Epithelial cell of esophagus (primary cell): ENCODE data around the gene H1-8.

Source experiments
- DNase-seq: peaks from one replicate; pipeline ENCODE4 v3.0.0; 2010; ENCODE audit warnings: low read depth
- H3K4me3 ChIP-seq: 2 replicates; pipeline ENCODE4 v1.5.1; 2011; ENCODE audit warnings: mild to moderate bottlenecking, low read length, control low read depth
- TF ChIP-seq, protein P1 (sequence below): IDR thresholded peaks from 2 replicates; pipeline ENCODE4 v1.5.1; 2011; ENCODE audit warnings: low read depth, mild to moderate bottlenecking, low read length, control low read depth, inconsistent platforms; ENCODE audit not compliant: insufficient read depth; ENCODE audit errors: missing control alignments

The H1-8 gene

DNA sequence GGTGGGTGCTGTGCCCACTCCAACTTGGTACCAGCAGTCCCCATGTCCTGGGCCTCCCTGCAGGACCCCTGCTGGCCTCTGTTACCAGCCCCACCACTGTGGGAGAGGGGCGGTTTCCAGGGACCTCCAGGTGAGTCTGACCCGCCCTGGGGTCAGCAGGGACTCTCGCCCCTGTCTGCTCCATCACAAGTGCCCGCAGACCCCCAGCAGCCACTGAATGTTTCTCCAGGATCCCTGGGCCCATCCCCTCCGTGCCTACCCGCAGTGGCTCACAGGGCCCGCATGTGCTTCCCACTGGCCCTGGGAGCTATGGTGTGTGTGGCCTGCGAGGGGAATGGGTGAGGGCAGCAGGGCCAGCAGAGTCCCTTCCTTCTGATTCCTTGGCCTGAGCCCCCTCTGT, 24.4 kb upstream of the H1-8 start:
- no peak for DNase-seq
- TF ChIP-seq, protein P1, sequence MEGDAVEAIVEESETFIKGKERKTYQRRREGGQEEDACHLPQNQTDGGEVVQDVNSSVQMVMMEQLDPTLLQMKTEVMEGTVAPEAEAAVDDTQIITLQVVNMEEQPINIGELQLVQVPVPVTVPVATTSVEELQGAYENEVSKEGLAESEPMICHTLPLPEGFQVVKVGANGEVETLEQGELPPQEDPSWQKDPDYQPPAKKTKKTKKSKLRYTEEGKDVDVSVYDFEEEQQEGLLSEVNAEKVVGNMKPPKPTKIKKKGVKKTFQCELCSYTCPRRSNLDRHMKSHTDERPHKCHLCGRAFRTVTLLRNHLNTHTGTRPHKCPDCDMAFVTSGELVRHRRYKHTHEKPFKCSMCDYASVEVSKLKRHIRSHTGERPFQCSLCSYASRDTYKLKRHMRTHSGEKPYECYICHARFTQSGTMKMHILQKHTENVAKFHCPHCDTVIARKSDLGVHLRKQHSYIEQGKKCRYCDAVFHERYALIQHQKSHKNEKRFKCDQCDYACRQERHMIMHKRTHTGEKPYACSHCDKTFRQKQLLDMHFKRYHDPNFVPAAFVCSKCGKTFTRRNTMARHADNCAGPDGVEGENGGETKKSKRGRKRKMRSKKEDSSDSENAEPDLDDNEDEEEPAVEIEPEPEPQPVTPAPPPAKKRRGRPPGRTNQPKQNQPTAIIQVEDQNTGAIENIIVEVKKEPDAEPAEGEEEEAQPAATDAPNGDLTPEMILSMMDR: no peak
- no peak overlapping the region for H3K4me3 ChIP-seq

DNA sequence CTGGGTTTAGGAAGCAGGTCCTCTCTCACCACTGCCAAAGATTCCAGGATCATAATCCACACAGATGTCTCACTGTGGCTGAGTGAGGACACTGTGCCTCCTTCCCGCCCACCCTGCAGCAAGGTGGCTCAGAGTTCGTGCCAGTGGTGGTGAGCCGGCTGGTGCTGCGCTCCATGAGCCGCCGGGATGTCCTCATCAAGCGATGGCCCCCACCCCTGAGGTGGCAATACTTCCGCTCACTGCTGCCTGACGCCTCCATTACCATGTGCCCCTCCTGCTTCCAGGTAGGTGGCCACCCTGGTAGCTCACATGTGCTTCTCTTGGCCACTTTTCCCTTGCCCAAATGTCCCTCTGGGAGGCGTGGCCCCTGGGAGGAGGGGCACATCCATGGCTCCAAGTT, 23.5 kb upstream of the H1-8 start:
- H3K4me3 ChIP-seq: no peak overlapping the region
- TF ChIP-seq, protein P1: no peak
- no peak for DNase-seq

DNA sequence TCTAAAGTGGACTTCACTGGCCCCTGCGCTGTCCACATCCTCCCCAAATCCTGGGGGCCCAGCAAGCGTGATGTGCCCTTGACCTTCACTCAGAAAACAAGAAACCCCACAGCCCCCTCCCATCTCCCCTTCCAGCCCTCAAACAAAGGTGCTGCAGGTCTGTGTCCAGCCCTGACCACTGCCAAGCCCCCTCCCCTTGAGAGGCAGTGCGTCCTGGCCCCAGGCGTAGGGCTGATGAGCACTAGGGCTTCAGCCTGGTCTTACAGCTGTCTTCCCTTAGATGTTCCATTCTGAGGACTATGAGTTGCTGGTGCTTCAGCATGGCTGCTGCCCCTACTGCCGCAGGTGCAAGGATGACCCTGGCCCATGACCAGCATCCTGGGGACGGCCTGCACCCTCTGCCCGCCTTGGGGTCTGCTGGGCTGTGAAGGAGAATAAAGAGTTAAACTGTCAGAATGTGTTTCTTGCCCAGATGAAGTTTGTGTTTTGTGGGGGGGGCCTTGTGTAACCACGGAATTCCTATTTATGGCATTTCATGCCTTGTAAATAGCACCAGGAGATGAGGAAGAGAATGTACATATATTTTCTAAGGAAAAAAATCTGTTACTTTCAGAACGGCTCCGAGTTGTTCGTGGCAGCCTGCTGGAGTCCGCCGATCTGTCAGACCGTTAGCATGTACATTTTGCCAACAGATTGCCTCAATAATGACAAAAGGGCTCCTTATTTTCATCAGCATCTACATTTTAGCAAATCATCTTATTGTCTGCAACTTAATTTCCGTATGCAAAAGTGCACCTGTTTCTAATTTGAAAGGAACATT, 22.9 kb upstream of the H1-8 start:
- no peak for DNase-seq
- no peak overlapping the region for H3K4me3 ChIP-seq
- TF ChIP-seq, protein P1: no peak

DNA sequence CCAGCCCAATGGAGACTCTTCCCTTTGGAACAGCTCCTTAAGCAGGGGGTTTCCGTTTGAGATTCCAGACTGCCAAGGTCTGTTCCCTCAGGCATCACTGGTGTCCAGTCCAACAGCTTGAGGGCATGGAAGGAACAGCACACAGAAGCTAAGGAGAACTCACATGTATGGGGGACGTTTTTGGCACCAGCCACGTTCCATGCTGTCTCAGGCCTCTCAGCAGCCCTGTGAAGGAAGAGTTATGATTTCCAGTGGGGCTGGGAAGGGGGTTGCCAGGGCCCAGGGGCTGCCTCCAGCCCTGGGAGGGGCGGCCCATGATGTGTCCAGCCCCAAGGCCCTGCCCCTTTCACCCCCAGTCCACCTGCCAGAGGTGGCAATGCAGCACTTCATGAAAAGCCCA, 22.0 kb upstream of the H1-8 start:
- no peak for DNase-seq
- H3K4me3 ChIP-seq: no peak overlapping the region
- TF ChIP-seq, protein P1: no peak

DNA sequence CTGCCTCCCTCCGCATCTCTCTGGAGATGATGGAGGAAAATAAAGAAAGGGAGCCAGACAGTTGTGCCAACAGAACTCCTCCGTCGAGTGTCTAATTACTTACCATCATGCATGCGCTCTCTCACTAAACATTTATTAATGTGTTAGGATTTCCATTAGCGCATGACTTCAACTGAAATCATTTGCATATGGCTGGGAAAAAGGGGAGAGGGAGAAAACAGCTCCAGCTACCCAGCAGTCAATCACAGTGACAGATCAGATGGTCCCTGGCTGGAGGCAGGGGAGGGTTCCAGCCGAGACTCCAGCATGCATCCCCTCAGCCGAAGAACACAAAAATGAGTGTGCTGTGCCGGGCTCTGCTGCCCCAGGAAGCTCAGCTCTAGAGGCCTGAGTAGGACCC, 21.4 kb upstream of the H1-8 start:
- TF ChIP-seq, protein P1: no peak
- no peak for DNase-seq

DNA sequence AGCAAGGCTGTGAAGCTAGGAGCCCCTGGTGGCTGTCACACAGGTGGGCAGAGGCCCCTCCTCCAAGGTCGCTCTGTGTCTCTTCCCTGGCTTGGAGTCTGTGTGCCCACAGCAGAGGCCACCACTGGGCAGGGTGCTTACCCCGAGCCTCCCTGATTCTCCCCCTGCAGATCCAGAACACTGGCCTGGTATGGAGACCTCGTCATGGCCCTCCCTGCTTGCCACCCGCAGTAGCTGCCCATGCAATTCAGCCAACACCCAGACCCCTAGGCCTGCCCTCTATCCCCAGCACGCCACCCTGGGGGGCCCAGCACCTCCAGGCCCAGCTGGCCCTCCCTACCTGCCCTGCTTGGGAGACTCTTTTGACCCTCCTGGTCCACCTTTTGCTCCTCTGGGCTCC, 20.0 kb upstream of the H1-8 start:
- no peak overlapping the region for H3K4me3 ChIP-seq
- TF ChIP-seq, protein P1: no peak
- DNase-seq: no peak

More for the DNA sequence above, 21.4 kb upstream of the H1-8 start:
- H3K4me3 ChIP-seq: no peak overlapping the region

DNA sequence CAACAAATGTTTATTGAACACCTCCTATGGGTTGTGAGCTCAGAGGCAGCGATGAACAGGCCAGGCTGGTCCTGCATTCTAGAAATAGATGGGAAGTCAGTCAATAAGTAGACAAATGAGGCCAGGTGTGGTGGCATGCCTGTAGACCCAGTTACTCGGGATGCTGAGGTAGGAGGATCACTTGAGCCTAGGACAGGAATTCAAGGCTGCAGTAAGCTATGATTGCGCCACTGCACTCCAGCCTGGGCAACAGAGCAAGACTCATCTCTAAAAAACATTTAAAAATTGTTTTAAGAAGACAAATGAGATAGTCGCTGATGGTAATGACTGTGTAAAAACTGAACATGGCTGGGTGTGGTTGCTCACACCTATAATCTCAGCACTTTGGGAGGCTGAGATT, 18.9 kb upstream of the H1-8 start:
- DNase-seq: no peak
- TF ChIP-seq, protein P1: no peak
- H3K4me3 ChIP-seq: no peak overlapping the region
